ENCODE results near the gene CCR4. TPM values are rescaled to one million over a fixed set of nuclear protein-coding genes. Genes with fewer than 3 reads are reported as not detected.

Gene CCR4
- total and polyA plus RNA-seq, 10 of the 15 experiments (the other 5 are each of a cell fraction or from before 2014, with no cell fraction given): 0.41 to 12.4 (median 5.3) TPM

GRCh38 chr3:32968166-32968919 is 16.9 kb downstream of the CCR4 start:
- CTCF ChIA-PET: interaction anchor here (0.9 kb wide), 1 partner anchor 106 kb away, joined by 3 read pairs; no protein-coding TSS in a partner anchor
- no peaks in the 10 kb centered on the region for H3K79me2 ChIP-seq (ENCODE audit: control insufficient read depth, insufficient read depth, low read length)
- no peak for ATAC-seq
- intact Hi-C loops (cut with micrococcal nuclease; ENCODE audit: unreplicated experiment): no loop called here
- H3K4me3 ChIP-seq: no peak overlapping the region
- no peaks in the 10 kb centered on the region for H3K27me3 ChIP-seq (replicated peaks in 1 of 2; ENCODE audit: control insufficient read depth in 2 of 2, insufficient read depth in 2 of 2, low read length in 1 of 2)
- RAD21 ChIA-PET (ENCODE audit: unreplicated experiment): interaction anchor here (0.5 to 1.1 kb wide), 2 partner anchors 11 to 13 kb away, joined by 3 to 5 read pairs; no protein-coding TSS in a partner anchor
- no peaks in the 10 kb centered on the region for H3K4me1 ChIP-seq (ENCODE audit: control insufficient read depth, insufficient read depth, low read length)
- FAIRE-seq: no peak
- H3K36me3 ChIP-seq (ENCODE audit: control insufficient read depth in 2 of 2, insufficient read depth in 2 of 2, low read length in 1 of 2): no peaks in the 10 kb centered on the region
- in situ Hi-C loops (cut with MboI): no loop called here
- TF ChIP-seq RAD21 (IDR thresholded peaks at IDR 0.05; ENCODE audit: insufficient read depth, low read depth, low read length) (no peak), RB1 (IDR thresholded peaks at IDR 0.05; ENCODE audit: borderline replicate concordance) (no peak), ASH2L (IDR thresholded peaks at IDR 0.05; ENCODE audit: borderline replicate concordance, low read depth) (no peak), SKIL (IDR thresholded peaks at IDR 0.05; ENCODE audit: low read depth, poor library complexity, severe bottlenecking) (no peak), CTCF (IDR thresholded peaks at IDR 0.05 in 2 of 3, conservative IDR thresholded peaks at IDR 0.05 in 1 of 3; ENCODE audit: control insufficient read depth in 2 of 3, extremely low read depth in 1 of 3, insufficient read depth in 1 of 3, low read depth in 3 of 3, low read length in 3 of 3) (0 out of 6 replicates have a peak, but pooled peaks of 1 of the 3 experiments have one; percentile 2), SMARCA5 (IDR thresholded peaks at IDR 0.05) (no peak), NR2F1 (conservative IDR thresholded peaks at IDR 0.05) (no peak), RELA (IDR thresholded peaks at IDR 0.05; ENCODE audit: borderline replicate concordance, partially characterized antibody) (no peak)
- SMC1A ChIA-PET (ENCODE audit: uncharacterized antibody, unreplicated experiment): interaction anchor here (1.5 kb wide), 2 partner anchors 8 to 15 kb away, joined by 3 to 5 read pairs; no protein-coding TSS in a partner anchor
- peaks cover 9% of the 10 kb centered on the region; the same call in 2 of the 3 replicates for H3K9me3 ChIP-seq (replicated peaks; ENCODE audit: control insufficient read depth, insufficient read depth, low read length)
- POLR2A ChIA-PET: no interaction called here
- WGBS (ENCODE audit: insufficient coverage, insufficient replicate concordance, low lambda C conversion rate, missing lambda C conversion rate): 57% methylated on average over 3 of the region's 3 CpGs
- H3K9ac ChIP-seq (ENCODE audit: control insufficient read depth, insufficient read depth, low read length): no peak overlapping the region
- H4K20me1 ChIP-seq (ENCODE audit: control insufficient read depth, insufficient read depth): no peaks in the 10 kb centered on the region
- no peak for DNase-seq (ENCODE audit: low read depth, low spot score)
- H3K4me2 ChIP-seq (ENCODE audit: control insufficient read depth, insufficient read depth): no peak overlapping the region
- no peak overlapping the region for H3K27ac ChIP-seq (ENCODE audit: control insufficient read depth, insufficient read depth)
- H2AFZ ChIP-seq (ENCODE audit: control insufficient read depth, low read depth, low read length): no peak overlapping the region
- no TSS peak for BruUV-seq (replicated peaks)

Measured in GM12878 (cell line).